Aorta (tissue), 5 donors: ENCODE results near the gene GANAB. TPM values are rescaled to one million over a fixed set of nuclear protein-coding genes. Genes with fewer than 3 reads are reported as not detected.

Source experiments
- ATAC-seq: fragments of 200-7000 bp; cut with Tn5 transposase; one replicate; pipeline ENCODE4 v1.9.1; 2022; ENCODE audit warnings: moderate library complexity; ENCODE audit not compliant: low FRiP score
- DNase-seq, 2 donors: peaks; one replicate each; pipeline ENCODE4 v3.0.0-alpha.2; 2020
- H3K27ac ChIP-seq, 2 donors: one replicate each; pipeline ENCODE4 v1.5.1; 2013; ENCODE audit warnings: low read length in 2 of 2, mild to moderate bottlenecking in 2 of 2, moderate library complexity in 2 of 2, control low read depth in 1 of 2, inconsistent platforms in 1 of 2, low read depth in 1 of 2
- H3K27me3 ChIP-seq, 2 donors: one replicate each; pipeline ENCODE4 v1.6.1; 2013; ENCODE audit warnings: control low read depth in 1 of 2, low read length in 1 of 2, mild to moderate bottlenecking in 1 of 2, moderate library complexity in 1 of 2; ENCODE audit not compliant: insufficient read depth in 2 of 2, control insufficient read depth in 1 of 2
- H3K36me3 ChIP-seq, 2 donors: one replicate each; pipeline ENCODE4 v1.6.1; 2013; ENCODE audit warnings: control low read depth in 1 of 2, low read length in 1 of 2, mild to moderate bottlenecking in 1 of 2; ENCODE audit not compliant: insufficient read depth in 2 of 2, control insufficient read depth in 1 of 2
- H3K4me1 ChIP-seq, 2 donors: one replicate each; pipeline ENCODE4 v1.6.1; 2013; ENCODE audit warnings: low read length in 2 of 2, control low read depth in 1 of 2, mild to moderate bottlenecking in 1 of 2, moderate library complexity in 1 of 2; ENCODE audit not compliant: insufficient read depth in 2 of 2, control insufficient read depth in 1 of 2
- H3K4me3 ChIP-seq, 2 donors: one replicate each; pipeline ENCODE4 v1.5.1; 2013; ENCODE audit warnings: low read length in 2 of 2, control low read depth in 1 of 2, mild to moderate bottlenecking in 1 of 2
- H3K9me3 ChIP-seq: one replicate; pipeline ENCODE4 v1.6.1; 2013; ENCODE audit warnings: mild to moderate bottlenecking, low read length; ENCODE audit not compliant: control insufficient read depth
- WGBS, 2 donors: extraction: QIAGEN DNeasy Blood & Tissue Kit; methylation state at CpG; one replicate each; pipeline ENCODE4 v1.1.7; 2013; 5-methylcytosine and 5-hydroxymethylcytosine counted together
- intact Hi-C, 2 donors: fragments of 100-400 bp; cut with DNase I; formaldehyde crosslinking; loops; one replicate each; pipeline versions ENCODE4 v1.14.2 to v1.15.0; 2022
- polyA plus RNA-seq, 2 donors: library from polyadenylated mRNA; stranded (reverse); fragments of 200-250 nt; gene quantifications; one replicate each; pipeline ENCODE4 v1.2.3, GENCODE V29; 2013
- total RNA-seq, 2 donors: library from RNA; stranded (reverse); fragmentation: NEBNext Ultra II Directional; extraction: Animal tissue kit (Norgen Biotek cat#: 25700); gene quantifications; one replicate each; pipeline ENCODE4 v1.2.1, GENCODE V29; 2021
- donor health status: healthy with polysubstance abuse.
- donor health status: Bipolar disorder and iron deficiency.
- donor health status: DM: no; HTN: no; CAD: no.
- donor health status: DM: no; HTN: no; CAD: no.
- donor health status: DM: yes; HTN: yes; CAD: no.

Gene GANAB
- total and polyA plus RNA-seq, 4 donors, result 41.2 to 206 (median 156) TPM

DNA sequence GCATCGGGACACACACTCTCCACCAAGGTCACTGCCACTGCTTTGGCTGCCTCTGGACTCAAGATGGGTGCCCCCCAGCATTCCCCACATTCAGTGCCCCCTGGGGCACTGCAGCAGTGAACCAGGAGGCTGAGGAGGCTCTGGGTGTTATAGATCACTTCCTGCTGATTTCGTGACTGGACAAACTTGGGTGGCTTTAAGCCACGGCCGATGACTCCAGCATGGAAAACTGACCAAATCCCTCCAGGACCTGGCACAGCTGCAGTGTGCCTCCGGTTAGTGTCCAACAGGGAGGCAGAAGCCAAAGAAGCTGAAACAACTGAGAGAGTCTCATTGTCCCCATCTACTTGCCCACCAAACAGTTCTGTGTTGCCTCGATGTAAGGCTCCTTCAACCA is 1.2 kb upstream of the GANAB start:
- Histone ChIP-seq H3K27me3 (no peaks in the 10 kb centered on the region), H3K36me3 (no peaks in the 10 kb centered on the region), H3K4me3 (no peak overlapping the region), H3K4me1 (peaks cover 0 to 4% of the 10 kb centered on the region in 2 donors), H3K9me3 (no peaks in the 10 kb centered on the region), H3K27ac (no peak overlapping the region)
- intact Hi-C loops, result no loop called here
- WGBS, 2 donors, result 78 to 83% methylated on average over 6 of the region's 6 CpGs
- ATAC-seq (no peak), DNase-seq (no peak)

DNA sequence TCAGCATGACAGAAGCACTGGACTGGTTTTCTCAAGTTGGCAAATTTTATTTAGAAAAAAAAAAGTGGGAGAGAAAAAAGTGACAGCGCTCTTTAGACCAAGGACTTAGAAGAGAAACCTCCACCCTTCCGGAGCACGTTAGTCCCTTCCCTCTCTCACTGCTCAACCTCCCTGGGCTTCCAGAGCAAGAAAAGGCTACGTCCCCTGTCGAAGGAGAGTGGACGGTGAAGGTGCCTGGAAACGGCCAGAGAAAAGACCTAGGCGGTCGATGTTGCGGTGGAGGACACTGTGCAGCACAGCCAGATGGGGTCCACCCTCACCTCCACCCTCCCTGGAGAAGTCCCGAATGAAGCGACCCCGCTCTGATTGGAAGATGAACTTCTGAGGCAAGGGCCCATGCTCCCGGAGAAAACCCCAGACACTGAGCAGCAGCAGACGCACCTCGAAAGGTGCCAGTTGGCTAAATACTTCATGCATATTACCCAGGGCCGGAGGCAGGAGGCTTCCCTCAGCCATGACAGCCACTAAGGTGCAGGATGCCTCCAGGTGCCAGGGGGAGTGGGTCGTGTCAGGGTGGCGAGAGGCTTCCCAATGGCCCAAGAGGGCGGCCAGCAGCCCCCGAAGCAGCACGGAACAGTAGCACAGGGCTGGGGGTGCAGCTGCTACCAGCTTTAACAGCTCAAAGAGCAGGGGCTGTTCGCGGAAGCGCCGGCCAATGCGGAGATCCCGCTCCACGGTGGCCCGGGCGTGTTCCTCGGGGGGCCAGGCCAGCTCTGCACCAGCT is 604 bp upstream of the GANAB start:
- H3K4me3 ChIP-seq, result no peak overlapping the region
- DNase-seq, result peak in 1 of 2 donors; percentile 51
- H3K27me3 ChIP-seq, result no peaks in the 10 kb centered on the region
- no peaks in the 10 kb centered on the region for H3K4me1 ChIP-seq
- H3K36me3 ChIP-seq, result no peaks in the 10 kb centered on the region
- intact Hi-C loops, result no loop called here
- ATAC-seq, result no peak
- H3K9me3 ChIP-seq, result no peaks in the 10 kb centered on the region
- WGBS, 2 donors, result 56 to 57% methylated on average over 32 of the region's 32 CpGs
- H3K27ac ChIP-seq, result peak overlapping the region in 1 of 2 donors; percentile 71

DNA sequence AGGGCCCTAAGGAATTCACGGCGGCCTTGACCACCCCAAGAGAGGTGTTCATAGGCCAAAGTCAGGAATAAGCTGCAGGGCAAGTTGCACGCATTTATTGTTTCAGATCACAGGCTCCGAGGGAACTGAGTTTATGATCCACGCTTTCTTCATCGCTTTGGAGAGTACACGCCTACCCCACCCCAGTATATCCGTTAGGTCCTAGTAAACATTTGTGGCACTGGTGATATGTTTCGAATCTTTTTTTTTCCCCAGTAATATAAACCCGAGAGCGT is 805 bp downstream of the GANAB start:
- no peak overlapping the region for H3K27ac ChIP-seq
- ATAC-seq, result no peak
- H3K4me1 ChIP-seq, result no peaks in the 10 kb centered on the region
- 13 to 17% methylated on average over 11 of the region's 11 CpGs for WGBS, 2 donors
- H3K9me3 ChIP-seq, result no peaks in the 10 kb centered on the region
- H3K27me3 ChIP-seq, result no peaks in the 10 kb centered on the region
- intact Hi-C loops, result no loop called here
- H3K36me3 ChIP-seq, result no peaks in the 10 kb centered on the region
- DNase-seq, result no peak
- H3K4me3 ChIP-seq, result peak overlapping the region in 1 of 2 donors; percentile 87

DNA sequence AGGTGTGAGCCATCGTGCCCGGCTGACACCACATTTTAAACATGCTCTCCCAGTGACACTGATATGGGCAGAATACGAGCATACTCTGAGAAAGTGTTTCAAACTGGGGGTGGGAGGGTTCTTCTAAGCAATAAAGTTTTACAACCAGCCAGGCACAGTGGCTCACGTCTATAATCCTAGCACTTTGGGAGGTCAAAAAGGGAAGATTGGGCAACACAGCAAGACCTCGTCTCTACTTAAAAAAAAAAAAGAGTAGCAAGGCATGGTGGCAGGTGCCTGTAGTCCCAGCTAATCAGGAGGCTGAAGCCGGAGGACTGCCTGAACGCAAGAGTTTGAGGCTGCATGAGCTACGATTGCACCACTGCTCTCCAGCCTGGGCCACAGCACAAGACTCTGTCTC is 2.2 kb downstream of the GANAB start:
- ATAC-seq, result no peak
- Histone ChIP-seq H3K4me1 (no peaks in the 10 kb centered on the region), H3K27me3 (no peaks in the 10 kb centered on the region), H3K27ac (no peak overlapping the region), H3K9me3 (no peaks in the 10 kb centered on the region), H3K4me3 (no peak overlapping the region), H3K36me3 (peaks cover 2 to 3% of the 10 kb centered on the region in 2 donors)
- 80 to 84% methylated on average over 8 of the region's 8 CpGs for WGBS, 2 donors
- no peak for DNase-seq
- intact Hi-C loops, result no loop called here

DNA sequence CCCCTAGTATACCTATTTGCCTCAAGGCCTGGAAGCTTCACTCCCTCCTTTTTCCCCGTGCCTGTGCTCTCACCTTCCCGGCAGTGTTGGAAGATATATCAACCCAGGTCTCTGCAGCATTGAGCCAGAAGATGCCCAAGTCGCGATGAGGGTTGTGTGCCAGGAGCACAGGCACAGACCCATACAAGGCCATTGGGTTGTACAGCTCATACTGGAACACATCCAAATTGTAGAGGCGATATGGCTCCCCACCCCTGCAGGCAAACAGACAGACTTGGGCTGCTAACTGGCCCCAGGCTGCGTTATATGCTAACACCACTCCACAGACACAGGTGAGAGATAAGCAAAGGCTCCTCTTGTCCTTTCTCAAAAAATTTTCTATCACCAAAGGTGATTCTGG is 13.9 kb downstream of the GANAB start:
- Histone ChIP-seq H3K9me3 (no peaks in the 10 kb centered on the region), H3K4me1 (no peaks in the 10 kb centered on the region), H3K27ac (no peak overlapping the region), H3K4me3 (no peak overlapping the region), H3K36me3 (peaks cover 3 to 23% of the 10 kb centered on the region in 2 donors), H3K27me3 (no peaks in the 10 kb centered on the region)
- DNase-seq (no peak), ATAC-seq (no peak)
- intact Hi-C loops, result no loop called here
- WGBS, 2 donors, result 80 to 85% methylated on average over 6 of the region's 6 CpGs

DNA sequence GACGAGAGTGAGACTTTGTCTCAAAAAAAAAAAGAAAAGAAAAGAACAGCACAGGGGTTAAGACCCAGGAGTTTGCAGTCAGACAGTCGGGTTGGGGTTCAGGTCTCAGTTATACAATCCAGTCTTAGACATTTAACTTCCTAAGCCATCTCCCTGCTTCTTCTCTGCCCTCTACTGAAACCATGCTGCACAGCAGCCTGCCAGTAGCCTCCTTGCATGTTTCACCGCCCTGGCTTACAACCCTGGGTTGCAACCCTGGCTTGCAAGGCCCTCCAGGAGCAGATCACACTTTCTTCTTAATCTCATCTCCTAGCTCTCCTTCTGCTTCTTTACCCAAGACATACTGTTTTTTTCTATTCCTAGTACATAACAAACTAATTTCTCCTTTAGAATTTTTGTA is 18.7 kb downstream of the GANAB start:
- H3K4me1 ChIP-seq, result no peaks in the 10 kb centered on the region
- intact Hi-C loops, result no loop called here
- no peak overlapping the region for H3K27ac ChIP-seq
- ATAC-seq (no peak), DNase-seq (no peak)
- no peaks in the 10 kb centered on the region for H3K9me3 ChIP-seq
- H3K27me3 ChIP-seq, result no peaks in the 10 kb centered on the region
- WGBS, 2 donors, result 76 to 81% methylated on average over 3 of the region's 3 CpGs
- H3K4me3 ChIP-seq, result no peak overlapping the region
- peaks cover 3 to 30% of the 10 kb centered on the region in 2 donors for H3K36me3 ChIP-seq

DNA sequence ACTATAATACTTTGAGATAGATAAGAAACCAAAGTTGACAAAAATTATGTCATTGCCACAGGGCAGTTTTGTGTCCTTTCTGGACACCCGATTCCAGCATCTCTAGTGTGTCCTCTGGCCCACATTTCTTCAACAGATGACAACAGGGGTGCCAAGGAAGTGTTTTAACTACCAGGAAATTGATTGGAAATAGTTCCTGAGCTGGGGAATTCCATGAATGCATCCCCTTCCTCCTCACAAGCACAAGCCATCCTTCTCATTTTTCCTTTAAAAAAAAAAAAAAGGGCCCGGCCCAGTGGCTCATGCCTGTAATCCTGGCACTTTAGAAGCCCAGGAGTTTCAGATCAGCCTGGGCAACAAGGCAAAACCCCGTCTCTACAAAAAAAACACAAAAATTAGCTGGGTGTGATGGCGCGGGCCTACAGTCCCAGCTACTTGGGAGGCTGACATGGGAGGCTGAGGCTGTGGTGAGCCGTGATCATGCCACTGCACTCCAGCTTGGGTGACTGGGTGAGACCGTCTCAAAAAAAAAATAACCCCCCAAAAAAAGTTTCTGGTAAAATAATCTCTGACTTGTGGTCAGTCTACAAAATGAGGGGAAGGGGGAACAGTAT is 23.8 kb downstream of the GANAB start:
- no peaks in the 10 kb centered on the region for H3K9me3 ChIP-seq
- no peaks in the 10 kb centered on the region for H3K27me3 ChIP-seq
- 78 to 83% methylated on average over 7 of the region's 7 CpGs for WGBS, 2 donors
- peaks cover 0 to 11% of the 10 kb centered on the region in 2 donors for H3K36me3 ChIP-seq
- DNase-seq, result no peak
- ATAC-seq, result no peak
- peak overlapping the region in 1 of 2 donors; percentile 81 for H3K27ac ChIP-seq
- H3K4me1 ChIP-seq, result no peaks in the 10 kb centered on the region
- H3K4me3 ChIP-seq, result no peak overlapping the region
- intact Hi-C loops, result no loop called here

DNA sequence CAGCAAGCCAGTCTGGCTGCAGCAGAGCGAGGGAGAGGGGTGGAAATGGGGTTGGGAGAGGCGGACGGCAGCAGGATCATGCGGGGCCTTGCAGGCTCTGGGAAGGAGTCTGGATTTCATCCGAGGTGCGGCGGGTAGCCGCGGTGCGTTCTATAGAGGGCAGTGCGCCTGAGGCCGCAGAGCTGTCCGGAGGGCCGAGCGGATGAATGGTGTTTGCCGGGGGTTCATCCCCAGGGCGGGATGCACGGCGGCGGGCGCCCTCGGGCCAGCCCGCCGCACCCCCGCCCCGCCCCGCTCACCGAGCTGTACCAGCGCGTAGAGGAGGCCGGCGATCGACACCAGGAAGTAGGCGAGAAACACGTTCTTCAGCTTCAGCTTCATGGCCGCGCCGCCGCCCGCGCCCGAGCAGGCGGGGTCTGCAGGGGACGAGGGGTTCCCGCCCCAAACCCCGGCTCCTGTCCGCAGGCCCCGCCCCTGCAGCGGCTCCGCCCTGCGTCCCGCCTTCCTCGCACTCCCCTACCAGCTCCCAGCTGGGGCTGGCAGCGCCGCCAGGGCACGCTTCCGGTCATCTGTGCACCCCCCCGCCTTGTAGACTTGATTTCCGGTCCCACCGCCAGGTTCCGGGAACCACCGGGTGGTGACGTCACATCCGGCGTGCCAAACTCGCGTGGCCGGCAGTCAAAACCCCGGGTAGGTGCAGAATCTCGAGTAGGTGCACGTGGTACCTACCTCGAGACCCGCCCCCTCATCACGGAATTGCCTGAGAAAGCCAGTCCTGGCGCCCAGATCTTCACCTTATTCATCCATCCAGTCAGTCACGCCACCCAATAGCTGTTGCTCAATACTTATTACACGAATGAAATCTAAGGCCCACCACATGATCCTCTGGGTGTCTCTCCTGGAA is 24.6 kb downstream of the GANAB start, which contains the start of gene B3GAT3:
TSS of gene B3GAT3 (minus strand) at position 420 of the 904 bp plus-strand sequence. CDS start at position 381, 39 bp downstream.
- Histone ChIP-seq H3K36me3 (peaks cover 0 to 8% of the 10 kb centered on the region in 2 donors), H3K27ac (peak within 1 kb of the TSS; percentile 6 to 81), H3K4me3 (peak within 1 kb of the TSS; percentile 56 to 66), H3K9me3 (no peaks in the 10 kb centered on the region), H3K27me3 (no peaks in the 10 kb centered on the region), H3K4me1 (no peaks in the 10 kb centered on the region)
- 1% methylated on average over 53 to 77 of the region's 77 CpGs for WGBS, 2 donors
- intact Hi-C loops, result no loop called here
- DNase-seq (peak; percentile 99 to 100), ATAC-seq (peak; percentile 98)
